ENCODE data around the gene EPHA5.

- TF ChIP-seq CTCF (IDR thresholded peaks at IDR 0.05) (no peak), POLR2AphosphoS5 (IDR thresholded peaks at IDR 0.05) (no peak)
These were observed 203.1 kb downstream of the EPHA5 start for GRCh38 chr4:65467068-65467680.
